Measurements from ENCODE around the gene ERMAP. TPM values are rescaled to one million over a fixed set of nuclear protein-coding genes. Genes with fewer than 3 reads are reported as not detected.
A peak's percentile ranks its signal among the peaks of the same experiment; 100 is the strongest.

The ERMAP gene, protein sequence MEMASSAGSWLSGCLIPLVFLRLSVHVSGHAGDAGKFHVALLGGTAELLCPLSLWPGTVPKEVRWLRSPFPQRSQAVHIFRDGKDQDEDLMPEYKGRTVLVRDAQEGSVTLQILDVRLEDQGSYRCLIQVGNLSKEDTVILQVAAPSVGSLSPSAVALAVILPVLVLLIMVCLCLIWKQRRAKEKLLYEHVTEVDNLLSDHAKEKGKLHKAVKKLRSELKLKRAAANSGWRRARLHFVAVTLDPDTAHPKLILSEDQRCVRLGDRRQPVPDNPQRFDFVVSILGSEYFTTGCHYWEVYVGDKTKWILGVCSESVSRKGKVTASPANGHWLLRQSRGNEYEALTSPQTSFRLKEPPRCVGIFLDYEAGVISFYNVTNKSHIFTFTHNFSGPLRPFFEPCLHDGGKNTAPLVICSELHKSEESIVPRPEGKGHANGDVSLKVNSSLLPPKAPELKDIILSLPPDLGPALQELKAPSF
- 1 to 10 TPM; 5.7 to 6.0 TPM for total RNA-seq

DNA sequence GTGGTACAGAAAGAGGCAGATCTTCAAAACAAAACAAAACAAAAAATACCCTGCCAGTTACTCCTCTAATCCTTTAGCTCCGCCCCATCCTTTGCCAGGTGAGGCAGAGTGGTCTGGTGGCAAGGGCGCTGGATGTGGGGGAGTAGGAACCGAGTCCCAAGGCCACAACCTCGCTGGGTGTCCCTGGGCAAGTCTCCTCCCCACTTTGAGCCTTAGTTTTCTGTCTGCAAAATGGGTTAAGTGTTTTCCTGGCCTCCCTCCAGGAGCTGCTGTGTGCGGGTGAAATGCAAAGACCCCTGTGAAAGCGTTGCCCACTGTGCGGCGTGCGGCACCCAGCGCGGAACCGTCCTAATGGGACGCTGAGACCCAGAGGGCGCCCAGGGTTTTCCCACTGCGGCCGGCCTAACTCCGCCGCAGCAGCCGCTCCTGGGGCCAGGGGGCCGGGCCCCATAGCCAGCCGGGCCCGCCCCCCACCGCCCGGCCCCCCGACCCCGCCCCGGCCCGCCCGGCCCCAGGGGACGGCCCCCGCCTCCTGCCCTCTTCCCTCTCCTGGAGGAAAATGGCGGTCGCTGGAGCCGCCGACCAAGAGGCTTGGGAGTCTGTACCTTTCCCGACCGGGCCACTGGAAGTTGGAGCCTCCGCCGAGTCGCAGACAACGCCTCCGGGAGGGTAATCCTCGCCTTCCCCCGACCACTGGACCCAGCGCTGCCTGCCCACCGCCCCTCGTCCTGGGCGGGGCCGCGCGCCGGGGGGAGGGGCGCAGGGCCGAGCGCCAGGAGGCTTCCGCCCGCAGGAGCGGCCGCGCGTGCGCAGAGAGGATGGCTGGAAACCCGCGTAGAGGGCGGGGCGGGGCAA is at the start of gene ERMAP, which contains the start of gene SVBP:
Gene ERMAP (plus strand): TSS at position 538 of the 855 bp plus-strand sequence. CDS start 13,327 bp downstream, outside the sequence.
Gene SVBP (minus strand): TSS at position 813 of the 855 bp plus-strand sequence. CDS start 853 bp downstream, outside the sequence.
- Mint-ChIP-seq H3K27me3 (ENCODE audit: low read depth) (no peaks in the 10 kb centered on the region), H3K4me1 (ENCODE audit: low read depth) (peaks cover 23% of the 10 kb centered on the region), H3K9me3 (ENCODE audit: insufficient read depth) (no peaks in the 10 kb centered on the region), H3K4me3 (peak within 1 kb of the TSS; percentile 86), H3K36me3 (ENCODE audit: low read depth) (peaks cover 5% of the 10 kb centered on the region), H3K27ac (peak within 1 kb of the TSS; percentile 83)
- ChIA-PET CTCF (interaction anchor here (0.8 to 2.9 kb wide), 11 partner anchors 19 to 713 kb away, joined by 3 to 21 read pairs (median 3); partner anchors contain the start of genes C1orf50, P3H1 and ZNF691), POLR2A (interaction anchor here (1.0 to 2.2 kb wide), 4 partner anchors 8 to 50 kb away, joined by 3 to 17 read pairs (median 10); partner anchors contain the start of genes C1orf50, P3H1 and ZNF691)
- DNase-seq = peak; percentile 94
- peak; percentile 92 for ATAC-seq

DNA sequence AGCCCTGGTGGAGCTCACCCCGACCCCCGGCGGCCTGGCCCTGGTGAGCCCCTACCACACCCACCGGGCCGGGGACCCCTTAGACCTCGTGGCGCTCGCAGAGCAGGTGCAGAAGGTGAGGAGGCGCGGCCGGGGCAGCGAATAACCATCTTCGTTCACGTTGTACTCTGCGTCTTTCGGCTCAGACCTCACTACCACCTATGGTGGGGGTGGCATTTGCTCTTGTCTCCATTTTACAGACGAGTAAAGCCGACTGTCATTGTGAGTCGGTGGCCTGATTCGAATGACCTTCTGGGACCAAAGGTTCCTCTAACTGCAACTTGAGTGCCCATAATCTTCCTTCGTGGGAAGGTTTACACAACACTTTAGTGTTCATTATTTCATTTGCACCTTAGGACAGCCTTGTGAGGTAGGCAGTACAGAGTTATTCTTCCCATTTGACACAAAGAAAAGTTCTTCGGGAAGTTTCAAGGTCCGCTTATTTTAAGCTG is 49.4 kb upstream of the ERMAP start:
- no peak for DNase-seq

DNA sequence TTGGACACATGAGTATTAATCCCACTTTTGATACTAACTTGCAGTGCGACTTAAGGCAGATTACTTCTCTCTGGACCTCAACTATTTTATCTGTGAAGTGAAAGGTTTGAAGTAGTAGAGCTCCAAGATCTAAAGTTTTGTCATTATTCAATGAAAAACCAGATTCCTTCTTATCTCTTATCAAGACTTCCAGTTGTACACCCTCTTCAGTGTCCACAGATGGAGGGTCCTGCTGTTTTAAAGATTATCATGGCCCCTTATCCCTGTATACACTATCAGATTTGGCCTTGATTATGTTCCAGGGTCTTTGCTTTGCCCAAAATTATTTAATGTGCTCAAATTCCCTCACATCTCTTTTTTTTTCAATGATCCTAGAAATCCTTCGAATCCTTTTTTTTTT is 48.8 kb upstream of the ERMAP start:
- ATAC-seq (no peak), DNase-seq (no peak)
- Mint-ChIP-seq H3K4me3 (no peak overlapping the region), H3K27ac (peak overlapping the region; percentile 96), H3K36me3 (ENCODE audit: low read depth) (peaks cover 29% of the 10 kb centered on the region), H3K27me3 (ENCODE audit: low read depth) (no peaks in the 10 kb centered on the region), H3K9me3 (ENCODE audit: insufficient read depth) (no peaks in the 10 kb centered on the region), H3K4me1 (ENCODE audit: low read depth) (peaks cover 33% of the 10 kb centered on the region)
- CTCF ChIA-PET = interaction anchor here (0.6 to 5.9 kb wide), 8 partner anchors 11 to 306 kb away, joined by 3 to 90 read pairs (median 10); partner anchors contain the start of gene ZNF691
- POLR2A ChIA-PET = interaction anchor here (0.6 to 2.8 kb wide), 7 partner anchors 85 to 590 kb away, joined by 3 to 36 read pairs (median 7); partner anchors contain the start of genes CDC20, PPIH and YBX1

More for the DNA sequence above, 49.4 kb upstream of the ERMAP start:
- ChIA-PET CTCF (interaction anchor here (0.6 to 5.9 kb wide), 16 partner anchors 10 to 594 kb away, joined by 3 to 90 read pairs (median 6); partner anchors contain the start of genes PPCS and ZNF691), POLR2A (interaction anchor here (0.6 to 2.8 kb wide), 21 partner anchors 9 to 601 kb away, joined by 3 to 36 read pairs (median 6); partner anchors contain the start of genes CDC20, ERMAP, FOXJ3 and PPIH)
- H3K4me3 Mint-ChIP-seq = no peak overlapping the region
- ATAC-seq = peak; percentile 19
- H3K27ac Mint-ChIP-seq = peak overlapping the region; percentile 96
- H3K27me3 Mint-ChIP-seq (ENCODE audit: low read depth) = no peaks in the 10 kb centered on the region
- H3K9me3 Mint-ChIP-seq (ENCODE audit: insufficient read depth) = no peaks in the 10 kb centered on the region
- H3K4me1 Mint-ChIP-seq (ENCODE audit: low read depth) = peaks cover 31% of the 10 kb centered on the region
- peaks cover 26% of the 10 kb centered on the region for H3K36me3 Mint-ChIP-seq (ENCODE audit: low read depth)

DNA sequence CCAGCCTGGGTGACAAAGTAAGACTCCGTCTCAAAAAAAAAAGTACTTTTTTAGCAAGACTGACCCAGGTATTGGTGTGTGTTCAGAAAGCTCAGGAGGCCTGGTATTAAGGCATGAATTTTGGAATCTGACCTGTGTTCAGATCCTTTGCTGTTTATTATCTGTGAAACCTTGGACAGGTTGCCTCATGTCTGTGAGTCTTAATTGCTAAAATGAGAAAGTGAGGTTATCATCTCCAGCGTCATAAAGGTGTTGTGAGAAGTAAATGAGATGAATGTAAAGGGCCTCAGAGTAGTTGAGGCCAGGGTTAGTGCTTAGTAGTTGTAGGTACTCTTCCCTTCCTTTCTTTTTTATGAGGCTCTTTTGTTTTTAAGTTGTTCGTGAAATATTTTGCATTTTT is 47.1 kb upstream of the ERMAP start:
- no peaks in the 10 kb centered on the region for H3K9me3 Mint-ChIP-seq (ENCODE audit: insufficient read depth)
- no peak overlapping the region for H3K27ac Mint-ChIP-seq
- no peak overlapping the region for H3K4me3 Mint-ChIP-seq
- no peak for DNase-seq
- ChIA-PET POLR2A (no interaction called here), CTCF (interaction anchor here (1.4 to 5.9 kb wide), 2 partner anchors 10 to 23 kb away, joined by 3 to 90 read pairs; no protein-coding TSS in a partner anchor)
- H3K27me3 Mint-ChIP-seq (ENCODE audit: low read depth) = no peaks in the 10 kb centered on the region
- no peak for ATAC-seq
- H3K4me1 Mint-ChIP-seq (ENCODE audit: low read depth) = peaks cover 36% of the 10 kb centered on the region
- peaks cover 39% of the 10 kb centered on the region for H3K36me3 Mint-ChIP-seq (ENCODE audit: low read depth)

DNA sequence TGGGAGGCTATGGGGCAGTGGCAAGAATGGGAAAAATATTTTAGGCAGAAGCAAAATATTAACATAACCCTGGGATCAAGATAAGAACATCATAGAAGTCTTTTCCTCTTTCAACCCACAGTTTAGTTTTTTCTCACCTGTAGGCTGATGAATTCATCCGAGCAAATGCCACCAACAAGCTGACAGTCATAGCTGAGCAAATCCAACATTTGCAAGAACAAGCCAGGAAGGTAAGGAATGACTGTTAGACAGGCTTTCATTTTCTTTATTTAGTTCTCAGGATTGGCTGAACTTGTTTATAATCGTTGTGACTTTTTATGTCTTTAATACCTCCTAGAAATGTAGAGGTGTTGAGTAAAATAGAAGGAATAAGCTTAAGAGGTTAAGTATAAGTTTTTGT is 43.5 kb upstream of the ERMAP start:
- Mint-ChIP-seq H3K36me3 (ENCODE audit: low read depth) (peaks cover 67% of the 10 kb centered on the region), H3K4me3 (no peak overlapping the region), H3K4me1 (ENCODE audit: low read depth) (peaks cover 36% of the 10 kb centered on the region), H3K9me3 (ENCODE audit: insufficient read depth) (no peaks in the 10 kb centered on the region), H3K27me3 (ENCODE audit: low read depth) (no peaks in the 10 kb centered on the region), H3K27ac (no peak overlapping the region)
- DNase-seq = no peak
- ChIA-PET POLR2A (no interaction called here), CTCF (interaction anchor here (1.3 to 2.3 kb wide), 3 partner anchors 10 to 300 kb away, joined by 3 to 13 read pairs (median 5); no protein-coding TSS in a partner anchor)
- ATAC-seq = no peak

DNA sequence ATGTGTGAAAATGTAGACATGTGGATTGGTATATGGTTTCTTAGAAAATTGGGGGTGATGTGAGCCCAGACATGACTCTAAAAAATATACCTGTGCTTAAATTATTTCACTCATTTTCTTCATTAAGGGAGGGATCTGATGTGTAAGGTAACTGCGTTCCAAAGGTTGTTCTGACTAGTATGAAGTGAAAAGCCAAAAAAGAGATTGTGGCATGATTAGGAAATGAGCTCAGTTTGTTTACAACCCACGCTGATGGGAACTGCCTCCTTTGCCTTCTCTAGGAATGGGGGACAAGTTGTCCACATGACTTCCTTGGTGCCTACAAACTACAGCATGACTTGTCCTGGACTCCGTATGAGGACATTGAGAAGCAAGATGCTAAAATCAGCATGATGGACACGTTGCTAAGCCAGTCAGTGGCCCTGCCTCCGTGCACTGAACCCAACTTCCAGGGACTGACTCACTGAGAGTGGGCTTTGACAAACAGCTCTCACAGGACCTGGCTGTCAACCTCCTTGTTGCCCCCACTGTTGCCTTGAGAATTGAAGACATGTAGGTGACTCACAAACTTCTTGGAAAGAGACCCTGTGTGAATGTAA is 41.9 kb upstream of the ERMAP start:
- no peak overlapping the region for H3K27ac Mint-ChIP-seq
- ATAC-seq = no peak
- peaks cover 67% of the 10 kb centered on the region for H3K36me3 Mint-ChIP-seq (ENCODE audit: low read depth)
- DNase-seq = no peak
- no peaks in the 10 kb centered on the region for H3K27me3 Mint-ChIP-seq (ENCODE audit: low read depth)
- POLR2A ChIA-PET = interaction anchor here (2.4 kb wide), 1 partner anchor 8 kb away, joined by 11 read pairs; the partner anchor contains the start of genes C1orf50 and P3H1
- H3K4me1 Mint-ChIP-seq (ENCODE audit: low read depth) = peaks cover 38% of the 10 kb centered on the region
- no peaks in the 10 kb centered on the region for H3K9me3 Mint-ChIP-seq (ENCODE audit: insufficient read depth)
- CTCF ChIA-PET = interaction anchor here (2.3 to 5.9 kb wide), 2 partner anchors 139 to 299 kb away, joined by 13 to 41 read pairs; no protein-coding TSS in a partner anchor
- H3K4me3 Mint-ChIP-seq = no peak overlapping the region

DNA sequence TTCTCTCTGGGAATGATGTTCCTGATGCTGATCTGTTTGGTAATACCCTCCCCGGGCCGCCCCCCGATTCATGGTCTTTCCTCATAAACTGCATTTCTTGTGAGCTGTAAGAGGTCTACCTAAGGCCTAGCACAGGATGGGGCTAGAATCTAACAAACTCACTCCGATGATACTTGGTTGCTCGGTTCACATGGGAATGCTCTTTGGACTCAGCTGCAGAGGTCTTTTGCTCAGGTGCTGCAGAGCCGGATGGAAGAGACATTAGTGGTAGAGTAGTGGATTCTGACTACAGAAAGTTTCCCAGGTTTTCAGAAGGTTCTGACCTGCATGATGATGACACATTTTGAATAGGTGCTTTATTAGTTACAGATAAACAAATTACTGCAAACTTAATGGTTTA is 40.4 kb upstream of the ERMAP start:
- ChIA-PET CTCF (interaction anchor here (1.0 to 8.9 kb wide), 7 partner anchors 9 to 297 kb away, joined by 3 to 90 read pairs (median 9); partner anchors contain the start of genes C1orf50, ERMAP and P3H1), POLR2A (interaction anchor here (2.4 kb wide), 1 partner anchor 10 kb away, joined by 11 read pairs; the partner anchor contains the start of genes C1orf50 and P3H1)
- Mint-ChIP-seq H3K4me3 (no peak overlapping the region), H3K9me3 (ENCODE audit: insufficient read depth) (no peaks in the 10 kb centered on the region), H3K4me1 (ENCODE audit: low read depth) (peaks cover 41% of the 10 kb centered on the region), H3K27me3 (ENCODE audit: low read depth) (no peaks in the 10 kb centered on the region), H3K36me3 (ENCODE audit: low read depth) (peaks cover 69% of the 10 kb centered on the region), H3K27ac (no peak overlapping the region)
- DNase-seq (no peak), ATAC-seq (no peak)

DNA sequence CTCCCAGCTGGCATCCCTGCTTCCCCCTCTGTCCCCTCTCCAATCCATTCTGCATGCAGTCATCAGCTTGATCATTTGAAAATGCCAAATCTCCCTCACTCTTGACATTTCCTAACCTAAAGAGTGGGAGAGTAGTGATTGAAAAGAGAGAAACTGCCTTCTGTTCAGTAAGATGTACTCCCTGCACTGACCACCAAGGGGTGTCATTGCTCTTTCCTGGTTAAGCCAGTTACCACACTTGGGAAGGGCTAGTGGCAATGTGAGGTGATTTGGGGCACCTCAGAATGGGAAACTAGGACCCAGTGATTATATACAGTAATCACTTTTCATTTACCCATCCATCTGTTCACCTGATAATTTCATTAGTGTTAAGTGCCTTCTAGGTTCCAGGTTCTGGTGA is 39.1 kb upstream of the ERMAP start:
- DNase-seq = peak; percentile 44

DNA sequence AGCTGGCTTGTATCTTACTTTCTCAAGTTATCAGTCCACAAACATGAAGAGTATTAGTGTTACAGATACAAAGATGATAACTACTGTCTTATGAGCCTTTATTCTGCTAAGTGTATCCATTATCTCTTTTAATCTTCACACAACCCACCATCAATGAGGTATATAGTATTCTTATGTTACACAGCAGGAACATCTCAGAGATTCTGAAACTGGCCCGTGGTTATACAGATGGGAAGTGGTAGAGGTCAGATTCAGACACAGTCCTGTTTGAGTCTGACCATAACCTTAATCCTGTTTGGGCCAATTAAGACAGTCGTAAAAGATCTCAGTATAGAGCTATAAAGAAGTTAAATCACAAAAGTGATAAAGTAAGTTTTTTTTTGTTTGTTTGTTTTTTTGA is 37.2 kb upstream of the ERMAP start:
- H3K36me3 Mint-ChIP-seq (ENCODE audit: low read depth) = peaks cover 61% of the 10 kb centered on the region
- no peak overlapping the region for H3K4me3 Mint-ChIP-seq
- no peaks in the 10 kb centered on the region for H3K27me3 Mint-ChIP-seq (ENCODE audit: low read depth)

More for the DNA sequence above, 39.1 kb upstream of the ERMAP start:
- ChIA-PET POLR2A (interaction anchor here (1.2 to 1.4 kb wide), 2 partner anchors 11 to 147 kb away, joined by 3 to 6 read pairs; partner anchors contain the start of genes C1orf50 and P3H1), CTCF (interaction anchor here (0.6 to 8.9 kb wide), 26 partner anchors 11 to 299 kb away, joined by 3 to 90 read pairs (median 4); partner anchors contain the start of genes C1orf50, ERMAP, P3H1 and ZNF691)
- H3K27ac Mint-ChIP-seq = peak overlapping the region; percentile 53
- H3K27me3 Mint-ChIP-seq (ENCODE audit: low read depth) = no peaks in the 10 kb centered on the region
- H3K9me3 Mint-ChIP-seq (ENCODE audit: insufficient read depth) = no peaks in the 10 kb centered on the region
- peaks cover 68% of the 10 kb centered on the region for H3K36me3 Mint-ChIP-seq (ENCODE audit: low read depth)
- no peak overlapping the region for H3K4me3 Mint-ChIP-seq
- peak; percentile 47 for ATAC-seq
- H3K4me1 Mint-ChIP-seq (ENCODE audit: low read depth) = peaks cover 36% of the 10 kb centered on the region

DNA sequence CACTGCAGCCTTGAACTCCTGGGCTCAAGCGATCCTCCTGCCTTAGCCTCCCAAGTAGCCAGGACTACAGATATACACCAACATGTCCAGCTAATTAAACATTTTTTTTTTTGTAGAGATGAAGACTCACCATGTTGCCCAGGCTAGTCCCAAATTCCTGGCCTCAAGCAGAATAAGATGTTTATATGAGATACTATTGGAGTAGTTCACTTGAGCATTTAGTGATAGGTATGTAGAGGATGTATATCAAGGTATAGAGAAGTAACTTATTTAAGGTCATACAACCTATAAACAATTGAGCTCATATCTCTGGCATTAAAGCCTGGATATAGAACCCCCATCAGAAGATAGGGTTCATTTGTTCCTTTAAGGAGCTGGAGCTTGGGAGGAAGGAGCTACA is 36.7 kb upstream of the ERMAP start:
- Mint-ChIP-seq H3K4me1 (ENCODE audit: low read depth) (peaks cover 40% of the 10 kb centered on the region), H3K27ac (no peak overlapping the region), H3K4me3 (no peak overlapping the region), H3K9me3 (ENCODE audit: insufficient read depth) (no peaks in the 10 kb centered on the region), H3K27me3 (ENCODE audit: low read depth) (no peaks in the 10 kb centered on the region), H3K36me3 (ENCODE audit: low read depth) (peaks cover 56% of the 10 kb centered on the region)
- POLR2A ChIA-PET = interaction anchor here (0.6 to 1.5 kb wide), 2 partner anchors 13 to 93 kb away, joined by 3 to 6 read pairs; partner anchors contain the start of genes C1orf50 and P3H1
- CTCF ChIA-PET = interaction anchor here (1.0 to 8.9 kb wide), 7 partner anchors 13 to 293 kb away, joined by 3 to 90 read pairs (median 6); partner anchors contain the start of genes C1orf50, P3H1 and ZNF691
- ATAC-seq = no peak
- DNase-seq = no peak

More for the DNA sequence above, 37.2 kb upstream of the ERMAP start:
- POLR2A ChIA-PET = interaction anchor here (0.6 to 1.5 kb wide), 2 partner anchors 13 to 93 kb away, joined by 3 to 6 read pairs; partner anchors contain the start of genes C1orf50 and P3H1
- Mint-ChIP-seq H3K27ac (no peak overlapping the region), H3K9me3 (ENCODE audit: insufficient read depth) (no peaks in the 10 kb centered on the region), H3K4me1 (ENCODE audit: low read depth) (peaks cover 38% of the 10 kb centered on the region)
- ATAC-seq = no peak
- no peak for DNase-seq
- CTCF ChIA-PET = interaction anchor here (1.0 to 8.9 kb wide), 8 partner anchors 12 to 293 kb away, joined by 3 to 90 read pairs (median 20); partner anchors contain the start of genes C1orf50, P3H1 and ZNF691

All from activated CD8-positive, alpha-beta T cell treated with anti-CD3 and anti-CD28 coated beads, Interleukin-2, amount 10 ng/mL, durations not matched to agents 7 days and 5 days (primary cell).